ENCODE results near the gene KCNH8. TPM values are rescaled to one million over a fixed set of nuclear protein-coding genes. Genes with fewer than 3 reads are reported as not detected.

Gene KCNH8
- total and polyA plus RNA-seq, 3 donors from 2014 or later = 2.0 to 8.9 (median 7.1) TPM

- H3K4me1 ChIP-seq = no peaks in the 10 kb centered on the region
- no peaks in the 10 kb centered on the region for H3K36me3 ChIP-seq (ENCODE audit: low read depth, missing control alignments)
- no peak for TF ChIP-seq POLR2A (IDR thresholded peaks at IDR 0.05)
- no peak for TF ChIP-seq CTCF (IDR thresholded peaks at IDR 0.05)
- intact Hi-C loops (cut with DNase I; ENCODE audit: low total_unique reads) = no loop called here
- H3K9me3 ChIP-seq = no peaks in the 10 kb centered on the region
- 85 to 92% methylated on average over 2 of the region's 2 CpGs for WGBS, 2 donors
- H3K27ac ChIP-seq = no peak overlapping the region
- H3K27me3 ChIP-seq = no peaks in the 10 kb centered on the region
- no peak overlapping the region for H3K4me3 ChIP-seq
- no peak for DNase-seq
Observed at GRCh38 chr3:19399836-19400235, 251.5 kb downstream of the KCNH8 start.

GRCh38 chr3:19420159-19420558 is 271.8 kb downstream of the KCNH8 start:
- Histone ChIP-seq H3K36me3 (ENCODE audit: low read depth, missing control alignments) (no peaks in the 10 kb centered on the region), H3K4me1 (no peaks in the 10 kb centered on the region), H3K27ac (no peak overlapping the region), H3K27me3 (no peaks in the 10 kb centered on the region), H3K4me3 (no peak overlapping the region), H3K9me3 (no peaks in the 10 kb centered on the region)
- TF ChIP-seq POLR2A (IDR thresholded peaks at IDR 0.05) (no peak), CTCF (IDR thresholded peaks at IDR 0.05) (no peak)
- WGBS, 2 donors = 75 to 80% methylated on average over 4 of the region's 4 CpGs
- intact Hi-C loops (cut with DNase I; ENCODE audit: low total_unique reads) = no loop called here
- no peak for DNase-seq

GRCh38 chr3:19425825-19426224 is 277.5 kb downstream of the KCNH8 start:
- no peak for DNase-seq
- WGBS, 2 donors = 87 to 91% methylated on average over 1 of the region's 1 CpG
- no peaks in the 10 kb centered on the region for H3K4me1 ChIP-seq
- no peak for TF ChIP-seq POLR2A (IDR thresholded peaks at IDR 0.05)
- TF ChIP-seq CTCF (IDR thresholded peaks at IDR 0.05) = no peak
- no peak overlapping the region for H3K27ac ChIP-seq
- intact Hi-C loops (cut with DNase I; ENCODE audit: low total_unique reads) = no loop called here
- no peaks in the 10 kb centered on the region for H3K36me3 ChIP-seq (ENCODE audit: low read depth, missing control alignments)
- H3K4me3 ChIP-seq = no peak overlapping the region
- H3K9me3 ChIP-seq = no peaks in the 10 kb centered on the region
- H3K27me3 ChIP-seq = no peaks in the 10 kb centered on the region

- TF ChIP-seq CTCF (IDR thresholded peaks at IDR 0.05) = no peak
- TF ChIP-seq POLR2A (IDR thresholded peaks at IDR 0.05) = no peak
- Histone ChIP-seq H3K4me1 (no peaks in the 10 kb centered on the region), H3K27me3 (no peaks in the 10 kb centered on the region), H3K9me3 (no peaks in the 10 kb centered on the region), H3K27ac (no peak overlapping the region), H3K36me3 (ENCODE audit: low read depth, missing control alignments) (no peaks in the 10 kb centered on the region), H3K4me3 (no peak overlapping the region)
- intact Hi-C loops (cut with DNase I; ENCODE audit: low total_unique reads) = no loop called here
- DNase-seq = no peak
- WGBS, 2 donors = 82 to 91% methylated on average over 1 of the region's 1 CpG
Observed at GRCh38 chr3:19427422-19428149, 279.3 kb downstream of the KCNH8 start.

GRCh38 chr3:19428729-19429128 is 280.4 kb downstream of the KCNH8 start:
- Histone ChIP-seq H3K27me3 (no peaks in the 10 kb centered on the region), H3K4me3 (no peak overlapping the region), H3K9me3 (no peaks in the 10 kb centered on the region), H3K27ac (no peak overlapping the region), H3K4me1 (no peaks in the 10 kb centered on the region), H3K36me3 (ENCODE audit: low read depth, missing control alignments) (no peaks in the 10 kb centered on the region)
- intact Hi-C loops (cut with DNase I; ENCODE audit: low total_unique reads) = no loop called here
- TF ChIP-seq POLR2A (IDR thresholded peaks at IDR 0.05) (no peak), CTCF (IDR thresholded peaks at IDR 0.05) (no peak)
- WGBS, 2 donors = 53 to 58% methylated on average over 7 of the region's 7 CpGs
- DNase-seq = no peak
